ENCODE measurements around the gene CHAD.

The CHAD gene

GRCh38 chr17:50472286-50472685, 3.6 kb upstream of the CHAD start:
- FAIRE-seq = no peak

GRCh38 chr17:50471009-50471905, 2.6 kb upstream of the CHAD start:
- FAIRE-seq = no peak

- FAIRE-seq = no peak
Measured at GRCh38 chr17:50470426-50470825, 1.7 kb upstream of the CHAD start.

- FAIRE-seq = no peak
Measured at GRCh38 chr17:50469671-50470305, 1.1 kb upstream of the CHAD start.

- no peak for FAIRE-seq
Measured at GRCh38 chr17:50469208-50469605, 527 bp upstream of the CHAD start.

- FAIRE-seq = no peak
Measured at GRCh38 chr17:50467855-50468303, 801 bp downstream of the CHAD start.

- FAIRE-seq = no peak
Measured at GRCh38 chr17:50467114-50467854, 1.4 kb downstream of the CHAD start.

- FAIRE-seq = no peak
Measured at GRCh38 chr17:50466371-50467113, 2.1 kb downstream of the CHAD start.

- no peak for FAIRE-seq
Measured at GRCh38 chr17:50465635-50466034, 3.0 kb downstream of the CHAD start.

GRCh38 chr17:50465171-50465570, 3.5 kb downstream of the CHAD start:
- FAIRE-seq = no peak

GRCh38 chr17:50464736-50465135, 3.9 kb downstream of the CHAD start:
- FAIRE-seq = no peak

GRCh38 chr17:50464121-50464520, 4.6 kb downstream of the CHAD start:
- FAIRE-seq = no peak

- FAIRE-seq = no peak
Measured at GRCh38 chr17:50462446-50462845, 6.2 kb downstream of the CHAD start.

- FAIRE-seq = no peak
Measured at GRCh38 chr17:50461550-50462132, 7.0 kb downstream of the CHAD start.

GRCh38 chr17:50460831-50461526, 7.7 kb downstream of the CHAD start:
- no peak for FAIRE-seq

- no peak for FAIRE-seq
Measured at GRCh38 chr17:50459756-50460155, 8.9 kb downstream of the CHAD start.

GRCh38 chr17:50458701-50459676, 9.7 kb downstream of the CHAD start:
- no peak for FAIRE-seq

- FAIRE-seq = no peak
Measured at GRCh38 chr17:50458270-50458669, 10.4 kb downstream of the CHAD start.

GRCh38 chr17:50457621-50458020, 11.1 kb downstream of the CHAD start:
- FAIRE-seq = no peak

- FAIRE-seq = no peak
Measured at GRCh38 chr17:50453901-50454300, 14.8 kb downstream of the CHAD start.

All from islet of Langerhans (tissue), 1 donor.